ENCODE data around the gene SBNO1. TPM values are rescaled to one million over a fixed set of nuclear protein-coding genes. Genes with fewer than 3 reads are reported as not detected.
A peak's percentile ranks its signal among the peaks of the same experiment; 100 is the strongest.

SBNO1 gene
- total RNA-seq, 1 donor from 2014 or later = 27.1 TPM

GRCh38 chr12:123344086-123344485 is 20.6 kb downstream of the SBNO1 start:
- no peak for TF ChIP-seq CTCF (IDR thresholded peaks at IDR 0.05)
- ATAC-seq (no peak), DNase-seq (no peak)
- no peak overlapping the region for H3K27ac ChIP-seq
- no peaks in the 10 kb centered on the region for H3K9me3 ChIP-seq
- intact Hi-C loops (cut with DNase I) = no loop called here
- no peak overlapping the region for H3K4me3 ChIP-seq
- H3K36me3 ChIP-seq = peaks cover 88% of the 10 kb centered on the region
- no peaks in the 10 kb centered on the region for H3K4me1 ChIP-seq
- H3K27me3 ChIP-seq = no peaks in the 10 kb centered on the region

GRCh38 chr12:123337070-123337469 is 27.6 kb downstream of the SBNO1 start:
- no peaks in the 10 kb centered on the region for H3K27me3 ChIP-seq
- H3K4me1 ChIP-seq = no peaks in the 10 kb centered on the region
- intact Hi-C loops (cut with DNase I) = no loop called here
- no peak for TF ChIP-seq CTCF (IDR thresholded peaks at IDR 0.05)
- DNase-seq (no peak), ATAC-seq (peak; percentile 77)
- H3K4me3 ChIP-seq = no peak overlapping the region
- no peaks in the 10 kb centered on the region for H3K9me3 ChIP-seq
- H3K27ac ChIP-seq = no peak overlapping the region
- H3K36me3 ChIP-seq = peaks cover 79% of the 10 kb centered on the region

- intact Hi-C loops (cut with DNase I) = no loop called here
- H3K27ac ChIP-seq = no peak overlapping the region
- no peaks in the 10 kb centered on the region for H3K9me3 ChIP-seq
- no peak overlapping the region for H3K4me3 ChIP-seq
- peaks cover 84% of the 10 kb centered on the region for H3K36me3 ChIP-seq
- H3K4me1 ChIP-seq = no peaks in the 10 kb centered on the region
- no peak for DNase-seq
- no peak for TF ChIP-seq CTCF (IDR thresholded peaks at IDR 0.05)
- H3K27me3 ChIP-seq = no peaks in the 10 kb centered on the region
- ATAC-seq = no peak
Observed at GRCh38 chr12:123336530-123336929, 28.1 kb downstream of the SBNO1 start.

- H3K9me3 ChIP-seq = no peaks in the 10 kb centered on the region
- H3K36me3 ChIP-seq = peaks cover 86% of the 10 kb centered on the region
- no peaks in the 10 kb centered on the region for H3K27me3 ChIP-seq
- no peak overlapping the region for H3K4me3 ChIP-seq
- H3K4me1 ChIP-seq = no peaks in the 10 kb centered on the region
- DNase-seq (no peak), ATAC-seq (no peak)
- intact Hi-C loops (cut with DNase I) = no loop called here
- TF ChIP-seq CTCF (IDR thresholded peaks at IDR 0.05) = no peak
- H3K27ac ChIP-seq = no peak overlapping the region
Observed at GRCh38 chr12:123335490-123335889, 29.2 kb downstream of the SBNO1 start.

GRCh38 chr12:123329799-123330198 is 34.8 kb downstream of the SBNO1 start:
- no peak overlapping the region for H3K27ac ChIP-seq
- H3K27me3 ChIP-seq = no peaks in the 10 kb centered on the region
- no peak for TF ChIP-seq CTCF (IDR thresholded peaks at IDR 0.05)
- ATAC-seq (no peak), DNase-seq (no peak)
- no peak overlapping the region for H3K4me3 ChIP-seq
- intact Hi-C loops (cut with DNase I) = no loop called here
- no peaks in the 10 kb centered on the region for H3K9me3 ChIP-seq
- no peaks in the 10 kb centered on the region for H3K4me1 ChIP-seq
- peaks cover 92% of the 10 kb centered on the region for H3K36me3 ChIP-seq

- DNase-seq (no peak), ATAC-seq (no peak)
- Histone ChIP-seq H3K27me3 (no peaks in the 10 kb centered on the region), H3K36me3 (peaks cover 100% of the 10 kb centered on the region), H3K4me1 (no peaks in the 10 kb centered on the region), H3K9me3 (no peaks in the 10 kb centered on the region), H3K4me3 (no peak overlapping the region), H3K27ac (no peak overlapping the region)
- no peak for TF ChIP-seq CTCF (IDR thresholded peaks at IDR 0.05)
- intact Hi-C loops (cut with DNase I) = no loop called here
Observed at GRCh38 chr12:123319826-123320225, 44.8 kb downstream of the SBNO1 start.

Measured in upper lobe of right lung (tissue), 1 donor.